Neural progenitor cell (in vitro differentiated cells): ENCODE measurements around the gene BPHL. TPM values are rescaled to one million over a fixed set of nuclear protein-coding genes. Genes with fewer than 3 reads are reported as not detected.
"Not testable (repeated sequence)": the region's sequence is repeated elsewhere in the genome, so short reads cannot be mapped to it uniquely, and the experiment has no call there.

Source experiments
- DNase-seq: peaks from one replicate; pipeline ENCODE4 v3.0.0-alpha.2; 2016; ENCODE audit warnings: low spot score
- H2AFZ ChIP-seq: fragments of 200-600 bp; sonication (generic); replicated peaks from 2 replicates; pipeline ENCODE4 v1.6.1; 2016; ENCODE audit warnings: antibody characterized with exemption
- H3F3A ChIP-seq: fragments of 200-600 bp; sonication (generic); 2 replicates; pipeline ENCODE4 v1.6.1; 2016; ENCODE audit warnings: antibody characterized with exemption, low read depth
- H3K27ac ChIP-seq: fragments of 200-600 bp; sonication (generic); 2 replicates; pipeline ENCODE4 v1.5.1; 2016; ENCODE audit warnings: mild to moderate bottlenecking
- H3K27me3 ChIP-seq: fragments of 200-600 bp; sonication (generic); 2 replicates; pipeline ENCODE4 v1.6.1; 2016; ENCODE audit warnings: mild to moderate bottlenecking, moderate library complexity
- H3K36me3 ChIP-seq: fragments of 200-600 bp; sonication (generic); 2 replicates; pipeline ENCODE4 v1.5.1; 2016
- H3K4me1 ChIP-seq: fragments of 200-600 bp; sonication (generic); 2 replicates; pipeline ENCODE4 v1.6.1; 2016; ENCODE audit warnings: mixed run types
- H3K4me2 ChIP-seq: fragments of 200-600 bp; sonication (generic); 2 replicates; pipeline ENCODE4 v1.6.1; 2016
- H3K4me3 ChIP-seq: fragments of 200-600 bp; sonication (generic); 2 replicates; pipeline ENCODE4 v1.5.1; 2016
- H3K79me2 ChIP-seq: fragments of 200-600 bp; sonication (generic); 2 replicates; pipeline ENCODE4 v1.6.1; 2016; ENCODE audit warnings: low read depth
- H3K9ac ChIP-seq: fragments of 200-600 bp; sonication (generic); 2 replicates; pipeline ENCODE4 v1.6.1; 2016
- H3K9me3 ChIP-seq: fragments of 200-600 bp; sonication (generic); 2 replicates; pipeline ENCODE4 v1.5.1; 2016; ENCODE audit warnings: low read depth
- H4K20me1 ChIP-seq: fragments of 200-600 bp; sonication (generic); 2 replicates; pipeline ENCODE4 v1.6.1; 2016; ENCODE audit warnings: low read depth
- H3K27ac Mint-ChIP-seq: 3 replicates; pipeline ENCODE4 v1.8.0; 2021; ENCODE audit warnings: mixed read lengths
- H3K27me3 Mint-ChIP-seq: 2 replicates; pipeline ENCODE4 v1.8.0; 2022; ENCODE audit warnings: low read depth, mild to moderate bottlenecking, inconsistent platforms, moderate library complexity, mixed read lengths; ENCODE audit not compliant: insufficient read depth
- H3K36me3 Mint-ChIP-seq: 3 replicates; pipeline ENCODE4 v1.8.0; 2021; ENCODE audit warnings: mixed read lengths
- H3K4me1 Mint-ChIP-seq: 3 replicates; pipeline ENCODE4 v1.8.0; 2021; ENCODE audit warnings: mixed read lengths
- H3K4me3 Mint-ChIP-seq: 3 replicates; pipeline ENCODE4 v1.8.0; 2021; ENCODE audit warnings: mild to moderate bottlenecking, moderate library complexity, mixed read lengths
- H3K9me3 Mint-ChIP-seq: 3 replicates; pipeline ENCODE4 v1.8.0; 2020; ENCODE audit warnings: mixed read lengths
- CTCF ChIP-seq: fragments of 200-600 bp; sonication (generic); IDR thresholded peaks from 2 replicates; pipeline ENCODE4 v1.5.1; 2017; ENCODE audit warnings: antibody characterized with exemption, mild to moderate bottlenecking
- EZH2 ChIP-seq: fragments of 200-600 bp; sonication (generic); IDR thresholded peaks from 2 replicates; pipeline ENCODE4 v1.6.1; 2017; ENCODE audit warnings: antibody characterized with exemption, mild to moderate bottlenecking, moderate library complexity
- EZH2phosphoT487 ChIP-seq: fragments of 200-600 bp; sonication (generic); IDR thresholded peaks from 2 replicates; pipeline ENCODE4 v1.6.1; 2017; ENCODE audit warnings: antibody characterized with exemption
- total RNA-seq: library from RNA; depleted of rRNA; stranded (reverse); fragments of >200 nt; gene quantifications from 2 replicates; pipeline ENCODE4 v1.2.3, GENCODE V29; 2015; ENCODE audit warnings: low replicate concordance

The BPHL gene
- total RNA-seq, 1 donor from 2014 or later: 44.5 TPM

GRCh38 chr6:3135668-3136291, 17.3 kb downstream of the BPHL start:
- no peak overlapping the region for H3K4me2 ChIP-seq
- H4K20me1 ChIP-seq: no peaks in the 10 kb centered on the region
- Mint-ChIP-seq H3K9me3 (no peaks in the 10 kb centered on the region), H3K4me3 (no peak overlapping the region), H3K4me1 (no peaks in the 10 kb centered on the region), H3K36me3 (peaks cover 58% of the 10 kb centered on the region), H3K27ac (no peak overlapping the region), H3K27me3 (peaks cover 3% of the 10 kb centered on the region)
- no peak overlapping the region for H3K27ac ChIP-seq
- H3K4me3 ChIP-seq: no peak overlapping the region
- no peak overlapping the region for H3K9ac ChIP-seq
- peaks cover 21% of the 10 kb centered on the region for H3K36me3 ChIP-seq
- DNase-seq: no peak
- no peaks in the 10 kb centered on the region for H3K27me3 ChIP-seq
- H3F3A ChIP-seq: no peaks in the 10 kb centered on the region
- H3K4me1 ChIP-seq: no peaks in the 10 kb centered on the region
- H3K9me3 ChIP-seq: no peaks in the 10 kb centered on the region
- TF ChIP-seq EZH2 (no peak), CTCF (no peak), EZH2phosphoT487 (no peak)
- H3K79me2 ChIP-seq: no peaks in the 10 kb centered on the region
- H2AFZ ChIP-seq: no peak overlapping the region

GRCh38 chr6:3136292-3137011, 17.9 kb downstream of the BPHL start:
- Mint-ChIP-seq H3K4me1 (no peaks in the 10 kb centered on the region), H3K9me3 (no peaks in the 10 kb centered on the region), H3K27ac (no peak overlapping the region), H3K4me3 (no peak overlapping the region), H3K36me3 (peaks cover 55% of the 10 kb centered on the region), H3K27me3 (peaks cover 3% of the 10 kb centered on the region)
- Histone ChIP-seq H3K4me2 (no peak overlapping the region), H3K27me3 (no peaks in the 10 kb centered on the region), H4K20me1 (no peaks in the 10 kb centered on the region), H3K4me1 (no peaks in the 10 kb centered on the region), H3K9me3 (no peaks in the 10 kb centered on the region), H3K9ac (no peak overlapping the region), H2AFZ (no peak overlapping the region), H3K27ac (no peak overlapping the region), H3K79me2 (no peaks in the 10 kb centered on the region), H3K36me3 (peaks cover 21% of the 10 kb centered on the region), H3F3A (no peaks in the 10 kb centered on the region), H3K4me3 (no peak overlapping the region)
- DNase-seq: no peak
- no peak for TF ChIP-seq CTCF

GRCh38 chr6:3137057-3137777, 18.7 kb downstream of the BPHL start:
- Mint-ChIP-seq H3K27ac (no peak overlapping the region), H3K27me3 (peaks cover 2% of the 10 kb centered on the region), H3K9me3 (no peaks in the 10 kb centered on the region), H3K36me3 (peaks cover 51% of the 10 kb centered on the region), H3K4me1 (no peaks in the 10 kb centered on the region), H3K4me3 (no peak overlapping the region)
- H2AFZ ChIP-seq: no peak overlapping the region
- no peaks in the 10 kb centered on the region for H3K79me2 ChIP-seq
- no peak overlapping the region for H3K4me2 ChIP-seq
- H4K20me1 ChIP-seq: no peaks in the 10 kb centered on the region
- H3K9me3 ChIP-seq: no peaks in the 10 kb centered on the region
- H3K4me1 ChIP-seq: no peaks in the 10 kb centered on the region
- no peak overlapping the region for H3K4me3 ChIP-seq
- peaks cover 21% of the 10 kb centered on the region for H3K36me3 ChIP-seq
- no peak for TF ChIP-seq CTCF
- TF ChIP-seq EZH2: no peak
- no peak for TF ChIP-seq EZH2phosphoT487
- H3K27ac ChIP-seq: no peak overlapping the region
- H3K9ac ChIP-seq: no peak overlapping the region
- H3K27me3 ChIP-seq: no peaks in the 10 kb centered on the region
- no peaks in the 10 kb centered on the region for H3F3A ChIP-seq
- DNase-seq: no peak

GRCh38 chr6:3137873-3138272, 19.4 kb downstream of the BPHL start:
- H4K20me1 ChIP-seq, H3K4me2 ChIP-seq, H3K27me3 ChIP-seq, H3K27ac Mint-ChIP-seq, H3F3A ChIP-seq, DNase-seq, H3K27ac ChIP-seq, H3K9me3 Mint-ChIP-seq, H3K4me3 Mint-ChIP-seq, H3K79me2 ChIP-seq, H3K9me3 ChIP-seq, H2AFZ ChIP-seq, H3K4me3 ChIP-seq, H3K4me1 Mint-ChIP-seq, H3K27me3 Mint-ChIP-seq, H3K9ac ChIP-seq, H3K4me1 ChIP-seq: not testable (repeated sequence)
- peaks cover 21% of the 10 kb centered on the region for H3K36me3 ChIP-seq
- H3K36me3 Mint-ChIP-seq: peaks cover 52% of the 10 kb centered on the region
